Activated naive CD8-positive, alpha-beta T cell treated with anti-CD3 and anti-CD28 coated beads, Interleukin-2, amount 50 U/mL, for 16 hours (primary cell): Measurements from ENCODE around the gene CD84.
"Not testable (repeated sequence)": the region's sequence is repeated elsewhere in the genome, so short reads cannot be mapped to it uniquely, and the experiment has no call there.

ENCODE experiments used
- DNase-seq: peaks from one replicate; pipeline ENCODE4 v3.0.0-alpha.2; 2020; ENCODE audit warnings: low read depth, low spot score

The CD84 gene

DNA sequence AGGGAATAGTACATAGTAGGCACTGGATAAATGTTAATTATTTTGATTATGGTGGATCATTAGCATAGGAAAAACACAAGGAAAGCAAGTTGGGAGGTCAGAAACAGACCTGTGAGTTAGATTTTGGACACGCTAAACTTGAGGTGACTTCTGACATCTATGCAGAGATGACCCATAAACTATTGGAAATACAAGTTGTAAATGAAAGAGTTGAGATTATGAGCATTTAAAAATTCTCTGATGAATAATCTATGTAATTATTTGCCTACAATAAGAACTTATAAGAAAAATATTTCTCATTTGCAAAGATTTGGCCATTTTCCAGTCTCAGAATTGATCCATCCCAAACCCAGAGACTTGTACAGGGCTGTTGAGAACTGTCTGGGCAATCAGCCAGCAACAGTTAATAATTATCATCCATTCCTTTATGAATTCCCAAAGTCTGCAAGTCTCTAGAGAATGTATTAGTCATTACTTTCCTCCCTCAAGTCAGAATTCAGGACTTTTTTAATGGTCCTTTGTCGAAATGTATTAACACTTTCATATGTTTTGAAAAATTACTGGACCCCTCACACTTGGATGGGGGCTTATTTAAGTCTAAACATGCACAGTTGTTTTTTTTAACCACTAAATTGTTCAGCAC lies 36.9 kb downstream of the CD84 start:
- DNase-seq: no peak

DNA sequence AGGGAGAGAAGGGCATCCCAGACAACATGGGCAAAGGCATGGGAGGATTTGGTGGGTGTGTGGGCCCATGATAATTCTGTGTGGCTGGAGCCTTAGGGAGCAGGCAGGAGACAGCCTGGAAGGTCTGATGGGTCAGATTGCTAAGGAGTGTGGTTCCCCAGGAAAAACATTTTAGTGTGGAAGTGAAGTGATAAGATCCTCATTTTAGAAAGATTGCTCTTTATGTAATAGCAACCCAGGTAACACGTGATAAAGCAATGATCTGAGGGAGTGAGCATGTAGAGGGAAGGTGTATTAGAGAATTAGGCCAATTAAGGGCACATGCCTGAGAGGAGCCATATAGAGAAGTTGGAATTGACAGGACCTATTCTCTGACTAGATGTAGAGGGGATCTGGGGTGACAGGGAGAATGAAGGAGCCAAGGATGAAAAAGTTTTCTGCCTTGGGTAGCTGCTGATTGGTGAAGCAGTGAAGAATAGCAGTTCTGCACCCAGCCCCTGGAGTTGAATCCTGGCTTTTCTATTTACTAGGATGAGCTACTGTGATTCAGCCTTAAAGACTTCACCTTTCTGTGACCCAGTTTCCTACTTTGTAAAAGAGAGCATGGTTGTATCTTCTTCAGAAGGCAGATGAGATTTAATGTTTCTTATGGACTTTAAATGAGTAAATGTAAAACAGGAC lies 37.5 kb downstream of the CD84 start:
- DNase-seq: no peak

GRCh38 chr1:160540859-160541233 lies 38.5 kb downstream of the CD84 start:
- no peak for DNase-seq

DNA sequence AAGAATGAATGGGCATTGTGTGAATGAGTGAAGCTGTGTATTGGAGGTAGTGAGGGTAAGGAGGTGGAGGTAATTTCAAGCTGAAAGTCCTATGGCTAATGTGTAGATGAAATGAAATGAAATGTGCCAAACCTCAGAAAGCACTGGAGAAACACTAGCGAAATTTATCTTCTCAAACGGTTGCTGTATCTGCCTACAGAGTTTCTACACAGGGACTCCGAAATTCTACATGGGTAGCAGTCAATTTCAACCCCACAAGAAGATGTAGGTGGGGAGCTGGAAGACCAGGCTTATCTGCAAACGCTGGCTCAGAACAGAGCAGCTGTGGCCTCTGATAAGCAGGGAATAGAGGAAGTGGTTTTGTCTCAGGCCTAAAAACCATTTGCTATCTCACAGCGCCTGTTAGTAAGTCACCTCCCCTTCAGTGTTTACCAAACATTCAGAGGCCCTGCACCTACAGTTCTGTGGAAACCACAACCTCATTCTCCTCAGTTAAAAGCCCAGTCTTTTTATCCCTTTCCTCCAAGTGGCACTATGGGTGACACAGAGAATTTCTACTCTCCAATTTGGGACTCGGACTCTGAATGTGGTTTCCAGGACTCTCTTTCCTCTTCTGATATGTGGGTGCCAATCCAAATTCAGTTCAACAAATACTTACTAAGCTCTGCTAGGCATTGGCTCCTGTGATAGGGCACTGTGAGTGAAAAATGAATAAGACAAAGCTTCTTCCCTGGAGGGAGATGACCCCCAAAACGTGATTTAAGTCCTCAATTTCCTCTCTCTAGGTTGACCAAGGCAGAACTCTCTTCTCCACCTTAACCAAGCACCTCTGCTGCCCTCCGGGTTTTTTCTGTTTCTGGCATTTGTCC lies 39.1 kb downstream of the CD84 start:
- DNase-seq: no peak

DNA sequence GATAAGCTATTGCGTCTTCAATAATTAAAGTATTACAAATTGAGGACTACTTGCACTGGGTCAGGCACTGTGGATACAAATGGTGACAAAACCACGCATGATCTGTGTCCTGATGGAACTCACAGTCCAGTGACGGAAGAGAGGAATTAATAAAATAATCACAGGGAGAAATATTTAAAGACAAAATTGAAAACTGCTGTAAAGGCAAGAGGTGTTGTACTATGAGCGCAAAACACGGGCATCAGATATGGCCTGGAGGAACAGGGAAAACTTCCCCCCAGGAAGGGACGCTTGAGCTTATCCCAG lies 39.7 kb downstream of the CD84 start:
- DNase-seq: no peak

- DNase-seq: no peak
Observed at GRCh38 chr1:160538985-160539651, 40.2 kb downstream of the CD84 start.

DNA sequence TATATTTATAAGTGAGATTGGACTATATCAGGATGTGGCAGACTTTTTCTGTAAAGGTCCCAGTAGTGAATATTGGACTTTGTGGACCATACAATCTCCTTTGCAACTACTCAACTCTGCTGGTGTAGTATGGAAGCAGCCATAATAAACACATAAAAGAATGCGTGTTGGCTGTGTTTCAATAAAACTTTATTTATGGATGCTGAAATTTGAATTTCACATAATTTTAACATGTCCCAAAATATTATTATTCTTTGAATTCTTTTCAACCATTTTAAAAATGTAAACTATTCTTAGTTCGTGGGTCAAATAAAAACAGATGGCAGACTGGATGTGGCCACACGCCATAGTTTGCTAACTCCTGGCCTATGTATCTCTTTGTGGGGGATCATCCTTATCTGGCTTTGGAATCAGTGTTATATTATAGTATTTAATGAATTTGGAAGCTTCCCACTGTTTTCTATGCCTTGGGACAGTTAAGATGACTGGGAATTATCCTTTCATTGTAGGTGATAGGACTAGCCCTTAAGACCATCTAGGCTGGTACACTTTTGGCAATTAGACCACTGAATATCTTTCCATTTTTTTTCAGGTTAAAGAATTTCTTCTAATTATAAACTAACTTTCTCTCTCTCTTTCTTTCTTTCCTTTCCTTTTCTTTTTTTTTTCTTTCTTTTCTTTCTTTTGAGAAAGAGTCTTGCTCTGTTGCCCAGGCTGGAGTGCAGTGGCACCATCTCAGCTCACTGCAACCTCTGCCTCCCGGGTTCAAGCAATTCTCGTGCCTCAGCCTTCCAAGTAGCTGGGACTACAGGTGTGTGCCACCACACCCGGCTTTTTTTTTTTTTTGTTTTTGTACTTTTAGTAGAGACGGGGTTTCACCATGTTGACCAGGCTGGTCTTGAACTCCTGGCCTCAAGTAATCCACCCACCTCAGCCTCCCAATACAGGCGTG lies 41.3 kb downstream of the CD84 start:
- no peak for DNase-seq

DNA sequence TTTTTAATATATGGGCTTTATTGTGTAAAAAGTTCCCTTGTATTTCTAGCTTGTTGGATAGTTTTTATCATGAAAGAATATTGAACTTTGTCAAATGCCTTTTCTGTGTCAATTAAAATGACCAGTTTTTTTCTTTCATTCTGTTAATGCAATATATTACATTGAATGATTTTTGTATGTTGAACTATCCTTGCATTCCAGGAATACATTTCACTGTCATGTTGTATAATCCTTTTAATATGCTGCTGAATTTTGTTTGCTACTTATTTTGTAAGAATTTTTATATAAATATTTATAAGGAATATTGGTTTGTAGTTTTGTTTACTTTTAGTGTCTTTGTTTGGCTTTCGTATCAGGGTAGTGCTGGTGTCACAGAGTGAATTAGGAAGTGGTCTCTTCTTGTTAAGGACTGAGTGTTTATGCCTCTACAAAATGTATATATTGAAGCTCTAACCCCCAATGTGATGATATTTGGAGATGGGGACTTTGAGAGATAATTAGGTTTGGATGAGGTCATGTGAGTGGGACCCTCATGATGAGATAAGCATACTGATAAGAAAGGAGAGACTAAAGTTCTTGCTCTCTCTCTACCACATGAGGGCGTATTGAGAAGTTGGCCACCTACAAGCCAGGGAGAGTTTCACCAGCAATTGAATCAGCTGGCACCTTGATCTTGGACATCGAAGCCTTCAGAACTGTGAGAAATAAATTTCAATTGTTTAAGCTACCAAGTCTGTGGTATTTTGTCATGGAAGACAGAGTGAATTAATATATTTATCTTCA lies 44.3 kb downstream of the CD84 start:
- DNase-seq: no peak

DNA sequence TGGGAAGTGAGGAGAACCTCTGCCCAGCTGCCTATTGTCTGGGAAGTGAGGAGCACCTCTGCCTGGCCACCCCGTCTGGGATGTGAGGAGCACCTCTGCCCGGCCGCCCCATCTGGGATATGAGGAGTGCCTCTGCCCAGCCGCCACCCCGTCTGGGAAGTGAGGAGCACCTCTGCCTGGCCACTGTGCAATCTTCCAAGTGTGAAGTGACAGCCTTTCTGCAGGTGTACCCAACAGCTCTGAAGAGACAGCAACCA lies 46.8 kb downstream of the CD84 start:
- DNase-seq: not testable (repeated sequence)

DNA sequence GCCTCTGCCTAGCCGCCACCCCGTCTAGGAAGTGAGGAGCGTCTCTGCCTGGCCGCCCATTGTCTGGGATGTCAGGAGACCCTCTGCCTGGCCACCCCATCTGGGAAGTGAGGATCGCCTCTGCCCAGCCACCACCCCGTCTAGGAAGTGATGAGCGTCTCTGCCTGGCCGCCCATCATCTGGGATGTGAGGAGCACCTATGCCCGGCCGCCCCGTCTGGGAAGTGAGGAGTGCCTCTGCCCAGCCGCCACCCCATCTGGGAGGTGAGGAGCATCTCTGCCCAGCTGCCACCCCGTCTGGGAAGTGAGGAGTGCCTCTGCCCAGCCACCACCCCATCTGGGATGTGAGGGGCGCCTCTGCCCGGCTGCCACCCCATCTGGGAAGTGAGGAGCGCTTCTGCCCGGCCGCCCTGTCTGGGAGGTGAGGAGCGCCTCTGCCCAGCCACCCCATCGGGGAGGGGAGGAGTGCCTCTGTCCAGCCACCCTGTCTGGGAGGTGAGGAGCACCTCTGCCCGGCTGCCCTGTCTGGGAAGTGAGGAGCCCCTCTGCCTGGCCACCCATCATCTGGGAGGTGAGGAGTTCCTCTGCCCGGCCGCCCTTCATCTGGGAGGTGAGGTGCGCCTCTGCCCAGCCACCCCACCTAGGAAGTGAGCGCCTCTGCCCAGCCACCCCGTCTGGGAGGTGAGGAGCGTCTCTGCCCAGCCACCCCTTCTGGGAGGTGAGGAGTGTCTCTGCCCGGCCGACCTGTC lies 47.3 kb downstream of the CD84 start:
- not testable (repeated sequence) for DNase-seq

GRCh38 chr1:160529401-160529952 lies 49.8 kb downstream of the CD84 start:
- DNase-seq: not testable (repeated sequence)

- DNase-seq: not testable (repeated sequence)
Observed at GRCh38 chr1:160523789-160524188, 55.5 kb downstream of the CD84 start.

- DNase-seq: no peak
Observed at GRCh38 chr1:160522622-160523345, 56.5 kb downstream of the CD84 start, which contains the start of gene SLAMF6. Gene SLAMF6, minus strand, starts transcription at chr1:160523255. Its CDS starts 63 bp downstream, at chr1:160523192.

GRCh38 chr1:160522136-160522535 lies 57.2 kb downstream of the CD84 start:
- DNase-seq: no peak

DNA sequence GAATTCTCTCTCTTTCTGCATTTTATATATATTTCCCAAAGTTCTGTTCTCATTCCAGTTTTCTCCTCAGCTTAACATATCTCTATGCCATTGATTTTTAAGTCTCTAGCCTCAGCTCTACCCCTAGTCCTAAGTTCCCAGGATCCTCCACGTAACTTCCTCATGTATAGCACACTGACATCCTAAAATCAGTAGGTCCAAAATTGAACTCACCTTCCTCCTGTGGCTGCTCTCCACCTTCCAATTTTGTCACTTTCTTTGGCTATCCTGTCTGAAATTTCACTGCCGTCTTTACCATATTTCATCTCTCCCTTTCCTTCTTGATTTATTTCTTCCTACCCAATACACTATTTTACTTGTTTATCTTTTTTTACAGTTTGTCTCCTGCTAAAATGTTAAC lies 57.7 kb downstream of the CD84 start:
- DNase-seq: no peak

GRCh38 chr1:160520999-160521398 lies 58.3 kb downstream of the CD84 start:
- no peak for DNase-seq

DNA sequence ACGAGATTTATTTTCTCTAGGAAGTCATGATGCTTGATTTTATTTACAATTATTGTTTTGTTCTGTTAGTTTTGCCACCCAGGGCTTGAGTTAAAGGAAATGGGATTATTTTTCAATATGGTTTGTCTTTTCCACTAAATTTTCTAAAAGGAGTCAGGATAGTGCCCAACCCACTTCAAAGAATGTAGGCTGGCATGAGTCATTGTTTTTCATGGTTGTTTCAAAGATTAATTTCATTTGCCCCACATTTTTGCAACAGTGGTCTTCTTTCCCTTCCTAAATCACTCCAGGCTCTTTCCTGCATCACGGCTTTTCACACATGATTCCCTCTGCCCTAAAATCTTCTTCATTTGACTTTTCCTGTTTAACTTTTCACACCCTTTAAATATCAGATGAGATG lies 58.7 kb downstream of the CD84 start:
- no peak for DNase-seq

GRCh38 chr1:160519642-160520435 lies 59.5 kb downstream of the CD84 start:
- no peak for DNase-seq
